Tongue (tissue), 2 donors: ENCODE results near the gene PRSS2. TPM values are rescaled to one million over a fixed set of nuclear protein-coding genes. Genes with fewer than 3 reads are reported as not detected.

Experiments
- small RNA-seq: library from RNA; depleted of rRNA; stranded (forward); fragments of <200 nt; gene quantifications from one replicate; pipeline ENCODE3, GENCODE V24; 2014; ENCODE audit warnings: low replicate concordance
- total RNA-seq: library from RNA; depleted of rRNA; stranded (reverse); fragments of >200 nt; gene quantifications from one replicate; pipeline ENCODE4 v1.2.3, GENCODE V29; 2014

The PRSS2 gene
- total RNA-seq, 1 donor from 2014 or later, result not detected

Small RNA genes lying within 50 kb of the gene (small RNA-seq; reads per million reads assigned to genes)
- not detected for gene TRBD1
- not detected for gene TRBJ1-1
- not detected for gene TRBJ1-2
- gene TRBJ1-3, result not detected
- gene TRBJ1-4, result not detected
- not detected for gene TRBJ1-5
- gene TRBJ1-6, result not detected
- gene TRBJ2-1, result not detected
- not detected for gene TRBJ2-2
- not detected for gene TRBJ2-2P
- not detected for gene TRBJ2-3
- gene TRBJ2-4, result not detected
- gene TRBJ2-5, result not detected
- not detected for gene TRBJ2-6
- not detected for gene TRBJ2-7

Other genes with a start within 250 kb of the PRSS2 start
- gene PRSS1, start 21.5 kb upstream of the PRSS2 start, total RNA-seq, result not detected
- 15.9 TPM for gene EPHB6, start 84.1 kb downstream of the PRSS2 start, total RNA-seq
- gene TRPV6, start 114.8 kb downstream of the PRSS2 start, total RNA-seq, result 0.82 TPM
- 0.21 TPM for gene TRPV5, start 162.8 kb downstream of the PRSS2 start, total RNA-seq
- not detected for gene LLCFC1, start 168.5 kb downstream of the PRSS2 start, total RNA-seq
- gene KEL, start 191.4 kb downstream of the PRSS2 start, total RNA-seq, result 1.6 TPM